Activated CD4-positive, alpha-beta memory T cell treated with anti-CD3 and anti-CD28 coated beads, Interleukin-2, amount 10 ng/mL, durations not matched to agents 7 days and 5 days (primary cell): ENCODE results near the gene KCNB1. TPM values are rescaled to one million over a fixed set of nuclear protein-coding genes. Genes with fewer than 3 reads are reported as not detected.

Experiments used
- CTCF ChIA-PET: fragments of 350-600 bp; sonication (Branson Sonifier 250); formaldehyde crosslinking; loops from one replicate; lab custom pipeline; 2021; ENCODE audit warnings: antibody characterized with exemption, inconsistent platforms; lab: Charles Lee
- POLR2A ChIA-PET: fragments of 350-600 bp; sonication (Branson Sonifier 250); formaldehyde crosslinking; loops from one replicate; lab custom pipeline; 2021; ENCODE audit warnings: antibody characterized with exemption; lab: Charles Lee
- DNase-seq: peaks from one replicate; pipeline ENCODE4 v3.0.0-alpha.2; 2020
- H3K27ac Mint-ChIP-seq: one replicate; pipeline ENCODE4 v1.8.0; 2021; ENCODE audit warnings: mild to moderate bottlenecking, mixed read lengths
- H3K27me3 Mint-ChIP-seq: one replicate; pipeline ENCODE4 v1.8.0; 2021; ENCODE audit warnings: mixed read lengths
- H3K36me3 Mint-ChIP-seq: one replicate; pipeline ENCODE4 v1.8.0; 2021; ENCODE audit warnings: low read depth, mixed read lengths
- H3K4me1 Mint-ChIP-seq: one replicate; pipeline ENCODE4 v1.8.0; 2021; ENCODE audit warnings: mixed read lengths
- H3K4me3 Mint-ChIP-seq: one replicate; pipeline ENCODE4 v1.8.0; 2021; ENCODE audit warnings: mild to moderate bottlenecking, mixed read lengths
- H3K9me3 Mint-ChIP-seq: one replicate; pipeline ENCODE4 v1.8.0; 2021; ENCODE audit warnings: mixed read lengths
- total RNA-seq, 2 experiments: library from RNA; stranded (reverse); gene quantifications; one replicate each; pipeline ENCODE4 v1.2.3, GENCODE V29; 2021

KCNB1 gene
- total RNA-seq, 2 experiments from 2014 or later: 0.05 TPM; not detected in 1

DNA sequence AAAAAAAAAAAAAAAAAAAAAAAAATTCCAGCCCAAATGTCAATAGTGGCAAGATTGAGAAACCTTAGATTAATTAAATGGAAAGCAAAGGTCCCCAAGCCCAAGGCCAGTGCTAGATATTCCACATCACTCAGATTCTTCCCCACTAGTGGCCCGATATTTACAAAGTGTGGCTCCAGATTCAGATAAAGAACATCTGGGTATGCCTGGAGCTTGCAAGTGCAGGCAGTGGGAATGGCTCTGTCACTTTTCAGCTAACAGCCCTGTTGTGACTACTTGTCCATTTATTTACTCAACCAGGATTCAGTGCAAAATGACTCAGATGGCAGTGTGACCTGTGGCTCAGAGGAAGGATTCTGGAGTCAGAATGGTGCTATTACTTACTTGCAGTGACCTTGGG lies 8.2 kb upstream of the KCNB1 start:
- no peaks in the 10 kb centered on the region for H3K36me3 Mint-ChIP-seq

DNA sequence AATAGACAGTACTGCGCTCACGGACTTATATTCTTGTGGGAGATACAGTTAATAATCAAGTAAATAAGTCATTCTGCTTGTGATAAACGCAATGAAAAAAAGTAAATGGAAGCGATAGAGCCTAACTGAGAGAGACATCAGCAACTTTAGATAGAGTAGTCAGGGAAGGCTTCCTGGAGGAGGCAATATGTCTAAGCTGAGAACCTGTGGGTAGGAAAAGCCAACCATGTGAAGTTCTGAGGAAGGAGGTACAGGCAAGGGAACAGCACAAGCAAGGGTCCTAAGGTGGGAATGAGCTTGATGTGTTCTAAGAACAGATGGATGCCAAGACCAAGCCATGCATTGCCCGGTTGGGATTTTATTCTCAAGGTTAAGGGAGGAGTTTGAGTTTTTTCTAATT lies 7.2 kb upstream of the KCNB1 start:
- Mint-ChIP-seq H3K4me3 (no peak overlapping the region), H3K27ac (no peak overlapping the region), H3K4me1 (peaks cover 2% of the 10 kb centered on the region), H3K9me3 (peaks cover 4% of the 10 kb centered on the region), H3K27me3 (peaks cover 57% of the 10 kb centered on the region), H3K36me3 (no peaks in the 10 kb centered on the region)
- CTCF ChIA-PET: interaction anchor here (0.6 kb wide), 1 partner anchor 423 kb away, joined by 4 read pairs; no protein-coding TSS in a partner anchor
- POLR2A ChIA-PET: no interaction called here
- no peak for DNase-seq

More for the DNA sequence above, 8.2 kb upstream of the KCNB1 start:
- ChIA-PET POLR2A (no interaction called here), CTCF (interaction anchor here (0.6 to 0.7 kb wide), 2 partner anchors 13 to 483 kb away, joined by 3 read pairs; no protein-coding TSS in a partner anchor)
- Mint-ChIP-seq H3K4me1 (no peaks in the 10 kb centered on the region), H3K4me3 (no peak overlapping the region), H3K27me3 (peaks cover 57% of the 10 kb centered on the region), H3K9me3 (peaks cover 4% of the 10 kb centered on the region), H3K27ac (no peak overlapping the region)
- no peak for DNase-seq

DNA sequence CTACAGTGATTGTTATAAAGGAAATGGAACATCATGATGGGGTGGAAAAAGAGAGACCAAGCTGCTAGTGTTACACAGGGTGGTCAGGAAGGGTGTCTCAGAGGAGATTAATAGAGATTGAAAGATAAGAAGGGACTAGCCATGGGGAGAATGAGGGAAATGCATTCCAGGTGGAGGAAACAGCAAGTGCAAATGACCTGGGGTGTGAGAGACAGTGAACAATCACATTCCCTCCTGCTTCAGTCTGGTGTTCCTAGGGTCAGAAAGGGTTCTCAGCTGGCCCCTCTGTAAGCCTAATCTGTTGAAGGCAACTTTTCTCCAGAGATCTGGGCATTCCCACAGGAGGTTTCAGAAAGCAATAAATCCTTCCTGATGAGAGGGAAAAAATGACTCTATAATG lies 3.6 kb upstream of the KCNB1 start:
- H3K36me3 Mint-ChIP-seq: no peaks in the 10 kb centered on the region
- CTCF ChIA-PET: interaction anchor here (1.1 to 2.7 kb wide), 2 partner anchors 21 to 152 kb away, joined by 3 to 28 read pairs; no protein-coding TSS in a partner anchor
- H3K4me3 Mint-ChIP-seq: no peak overlapping the region
- peaks cover 8% of the 10 kb centered on the region for H3K4me1 Mint-ChIP-seq
- POLR2A ChIA-PET: no interaction called here
- H3K9me3 Mint-ChIP-seq: peaks cover 4% of the 10 kb centered on the region
- H3K27ac Mint-ChIP-seq: no peak overlapping the region
- no peak for DNase-seq
- H3K27me3 Mint-ChIP-seq: peaks cover 62% of the 10 kb centered on the region

DNA sequence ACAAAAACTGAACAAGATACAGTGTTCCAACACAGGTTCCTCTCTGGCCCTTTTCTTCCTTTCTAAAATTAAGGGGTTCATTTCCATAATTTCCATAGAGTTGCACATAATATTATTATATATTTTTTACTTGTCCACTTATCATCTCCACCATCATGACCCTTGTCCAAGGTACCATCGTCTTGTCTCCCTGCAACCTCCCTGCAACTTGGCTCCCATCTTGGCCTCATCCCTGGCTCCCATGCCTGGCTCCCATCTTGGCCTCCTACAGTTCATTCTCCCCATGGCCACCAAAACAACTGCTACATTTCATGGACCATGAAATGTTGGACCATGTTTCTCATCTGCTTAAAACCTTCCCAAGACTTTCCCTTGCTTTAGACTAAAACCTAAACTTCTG lies 3.1 kb upstream of the KCNB1 start:
- Mint-ChIP-seq H3K27ac (no peak overlapping the region), H3K9me3 (peaks cover 4% of the 10 kb centered on the region), H3K27me3 (peaks cover 67% of the 10 kb centered on the region), H3K36me3 (no peaks in the 10 kb centered on the region), H3K4me1 (peaks cover 8% of the 10 kb centered on the region), H3K4me3 (no peak overlapping the region)
- ChIA-PET POLR2A (no interaction called here), CTCF (interaction anchor here (1.1 to 2.7 kb wide), 6 partner anchors 15 to 152 kb away, joined by 3 to 28 read pairs (median 6); no protein-coding TSS in a partner anchor)
- no peak for DNase-seq

DNA sequence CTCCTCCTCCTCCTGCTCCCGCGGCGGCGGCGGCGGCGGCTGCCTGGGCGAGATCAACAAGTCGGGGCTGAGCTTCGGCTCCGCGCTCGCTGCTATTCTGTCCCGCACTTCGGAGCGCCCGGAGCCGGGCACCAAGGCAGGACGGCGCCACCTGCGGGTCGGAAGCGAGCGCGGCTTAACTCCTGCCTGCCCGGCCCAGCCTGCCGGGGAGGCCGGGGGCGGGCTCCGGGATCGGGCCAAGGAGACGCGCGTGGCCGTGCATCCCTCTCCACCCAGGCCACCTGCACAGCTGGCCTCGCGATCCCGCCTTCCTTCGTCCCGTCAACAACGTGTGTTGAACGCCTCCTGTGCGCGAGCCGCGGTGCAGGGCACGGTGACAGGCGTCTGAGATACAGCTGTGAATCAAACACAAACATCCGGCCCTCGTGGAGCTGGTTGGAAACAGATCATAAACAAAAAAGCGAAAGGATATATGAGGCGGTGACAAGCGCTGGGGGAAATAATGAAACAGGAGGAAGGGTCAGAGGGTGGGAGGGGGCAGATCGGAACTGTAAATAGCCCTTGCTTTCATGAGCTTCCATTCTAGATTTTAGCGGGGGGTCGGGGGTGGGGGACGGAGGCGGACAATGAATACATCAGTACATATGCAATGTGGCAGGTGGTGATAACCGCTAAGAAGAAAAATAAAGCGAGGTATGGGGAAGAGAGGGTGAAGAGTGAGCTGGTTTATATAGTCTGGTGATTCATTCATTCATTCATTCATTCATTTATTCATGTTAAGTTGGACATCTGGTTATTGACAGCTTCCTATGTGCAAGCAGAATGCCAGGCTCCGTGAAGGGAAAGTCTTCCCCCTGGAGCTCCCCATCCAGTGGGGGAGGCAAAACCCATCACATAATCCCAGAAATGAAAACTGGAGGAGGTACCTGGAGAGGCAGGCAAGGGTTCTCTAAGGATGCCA lies 2.0 kb upstream of the KCNB1 start:
- no peak overlapping the region for H3K27ac Mint-ChIP-seq
- peaks cover 64% of the 10 kb centered on the region for H3K27me3 Mint-ChIP-seq
- peak; percentile 73 for DNase-seq
- peaks cover 8% of the 10 kb centered on the region for H3K4me1 Mint-ChIP-seq
- peaks cover 4% of the 10 kb centered on the region for H3K9me3 Mint-ChIP-seq
- H3K4me3 Mint-ChIP-seq: peak overlapping the region; percentile 76
- POLR2A ChIA-PET: interaction anchor here (0.6 to 1.3 kb wide), 5 partner anchors 9 to 183 kb away, joined by 3 to 6 read pairs (median 3); no protein-coding TSS in a partner anchor
- CTCF ChIA-PET: interaction anchor here (0.6 to 2.7 kb wide), 34 partner anchors 9 to 1075 kb away, joined by 3 to 28 read pairs (median 4); no protein-coding TSS in a partner anchor
- H3K36me3 Mint-ChIP-seq: no peaks in the 10 kb centered on the region

DNA sequence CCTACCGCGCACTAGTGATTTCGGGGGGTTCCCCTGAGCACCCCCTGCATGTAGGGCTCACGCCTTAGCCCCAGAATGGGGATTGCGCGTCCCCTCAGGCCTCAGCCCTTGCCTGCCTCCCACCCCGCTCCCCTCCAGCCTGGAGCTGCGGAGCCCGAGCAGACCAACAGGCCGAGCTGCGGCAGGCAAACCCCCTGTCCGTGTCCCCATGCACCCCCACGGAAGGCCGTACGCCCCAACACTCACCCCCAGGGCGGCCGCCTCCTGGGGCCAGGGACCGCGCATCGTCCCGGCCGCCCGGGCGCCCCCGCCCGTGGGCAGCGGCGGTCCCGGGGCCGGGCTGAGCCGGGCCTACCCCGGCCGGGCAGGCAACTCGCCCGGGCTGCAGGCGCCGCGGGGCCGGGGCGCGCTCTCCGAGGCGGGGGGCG lies 1.2 kb upstream of the KCNB1 start:
- DNase-seq: no peak
- Mint-ChIP-seq H3K9me3 (no peaks in the 10 kb centered on the region), H3K27ac (no peak overlapping the region), H3K4me1 (peaks cover 8% of the 10 kb centered on the region), H3K36me3 (no peaks in the 10 kb centered on the region), H3K4me3 (no peak overlapping the region), H3K27me3 (peaks cover 58% of the 10 kb centered on the region)
- ChIA-PET POLR2A (interaction anchor here (1.0 to 1.3 kb wide), 3 partner anchors 22 to 146 kb away, joined by 3 to 6 read pairs (median 3); no protein-coding TSS in a partner anchor), CTCF (interaction anchor here (0.6 to 2.7 kb wide), 17 partner anchors 8 to 1076 kb away, joined by 3 to 28 read pairs (median 6); no protein-coding TSS in a partner anchor)

DNA sequence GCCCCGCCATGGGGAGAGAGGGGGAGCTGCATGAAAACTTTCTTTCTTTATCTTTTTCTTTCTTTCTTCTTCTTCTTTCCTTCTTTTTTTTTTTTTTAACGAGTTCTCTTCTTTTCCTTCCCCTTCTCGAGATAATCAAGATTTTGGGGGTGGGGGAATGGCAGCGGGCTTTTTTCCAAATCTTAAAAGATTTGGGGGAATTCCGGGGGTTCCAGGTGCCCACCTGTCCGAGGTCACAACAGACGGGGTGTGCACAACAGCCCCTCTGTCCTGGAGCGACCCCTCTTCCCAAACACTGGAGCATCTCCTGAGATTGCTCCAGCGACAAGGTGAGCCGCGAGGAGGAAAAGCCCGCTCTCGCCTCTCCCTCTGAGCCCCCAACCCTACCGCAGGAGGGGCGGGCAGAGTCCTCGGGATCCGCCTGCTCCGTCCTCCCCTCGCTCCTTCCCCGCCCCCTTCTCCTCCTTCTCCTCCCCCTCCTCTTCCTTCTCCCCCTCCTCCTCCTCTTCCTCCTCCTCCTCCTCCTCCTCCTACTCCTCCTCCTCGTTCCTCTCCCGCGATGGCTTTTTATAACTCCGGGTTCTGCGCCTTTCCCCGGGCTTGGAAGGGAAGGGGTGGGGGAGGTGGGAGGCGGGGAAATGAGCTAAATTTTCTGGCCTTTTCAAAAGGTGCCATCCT lies 689 bp upstream of the KCNB1 start:
- no peaks in the 10 kb centered on the region for H3K36me3 Mint-ChIP-seq
- H3K27me3 Mint-ChIP-seq: peaks cover 55% of the 10 kb centered on the region
- POLR2A ChIA-PET: no interaction called here
- no peak for DNase-seq
- no peak overlapping the region for H3K4me3 Mint-ChIP-seq
- CTCF ChIA-PET: interaction anchor here (2.4 kb wide), 1 partner anchor 99 kb away, joined by 26 read pairs; no protein-coding TSS in a partner anchor
- H3K4me1 Mint-ChIP-seq: peaks cover 8% of the 10 kb centered on the region
- no peaks in the 10 kb centered on the region for H3K9me3 Mint-ChIP-seq
- no peak overlapping the region for H3K27ac Mint-ChIP-seq

DNA sequence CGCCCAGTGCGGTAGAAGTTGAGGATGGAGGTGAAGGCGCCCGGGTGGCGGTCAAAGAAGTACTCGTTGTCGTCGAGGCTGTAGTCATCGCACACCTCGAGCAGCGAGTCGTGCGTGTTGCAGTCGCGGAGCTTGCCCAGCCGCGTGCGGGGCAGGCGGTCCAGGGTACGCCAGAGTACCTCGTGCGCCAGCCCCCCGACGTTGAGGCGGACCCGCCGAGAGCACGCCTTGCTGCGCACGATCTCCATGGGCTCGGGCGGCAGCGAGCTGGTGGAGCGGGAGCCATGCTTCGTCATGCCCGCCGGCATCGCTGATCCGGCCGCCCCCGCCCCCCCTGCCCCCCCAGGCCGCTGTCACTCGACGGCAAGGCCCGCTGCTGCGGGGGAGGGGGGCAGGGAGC lies 295 bp downstream of the KCNB1 start:
- Mint-ChIP-seq H3K4me1 (peaks cover 8% of the 10 kb centered on the region), H3K4me3 (no peak overlapping the region), H3K27ac (no peak overlapping the region), H3K27me3 (peaks cover 47% of the 10 kb centered on the region), H3K36me3 (no peaks in the 10 kb centered on the region), H3K9me3 (no peaks in the 10 kb centered on the region)
- no peak for DNase-seq
- CTCF ChIA-PET: no interaction called here
- POLR2A ChIA-PET: no interaction called here

DNA sequence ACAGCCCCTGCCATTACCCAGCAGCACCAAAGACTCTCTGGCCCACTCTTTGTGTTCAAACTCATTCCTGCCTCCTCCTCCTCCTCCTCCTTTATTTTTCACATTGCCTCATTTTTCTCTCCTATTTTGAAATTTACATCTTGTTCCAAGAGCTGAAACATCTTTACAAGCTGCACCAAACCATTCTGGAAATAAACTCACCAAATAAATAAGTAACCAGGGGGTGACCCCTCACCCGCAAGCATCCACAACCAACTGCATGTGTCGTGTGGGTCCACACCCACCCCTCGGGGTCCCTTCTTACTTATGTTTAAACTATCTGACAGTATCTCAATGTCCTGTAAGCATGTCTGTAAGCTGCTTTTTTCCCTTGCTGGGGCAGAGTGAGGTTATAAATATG lies 1.4 kb downstream of the KCNB1 start:
- ChIA-PET POLR2A (no interaction called here), CTCF (no interaction called here)
- Mint-ChIP-seq H3K4me1 (peaks cover 8% of the 10 kb centered on the region), H3K27ac (no peak overlapping the region), H3K4me3 (no peak overlapping the region), H3K9me3 (no peaks in the 10 kb centered on the region), H3K27me3 (peaks cover 38% of the 10 kb centered on the region), H3K36me3 (no peaks in the 10 kb centered on the region)
- DNase-seq: no peak

DNA sequence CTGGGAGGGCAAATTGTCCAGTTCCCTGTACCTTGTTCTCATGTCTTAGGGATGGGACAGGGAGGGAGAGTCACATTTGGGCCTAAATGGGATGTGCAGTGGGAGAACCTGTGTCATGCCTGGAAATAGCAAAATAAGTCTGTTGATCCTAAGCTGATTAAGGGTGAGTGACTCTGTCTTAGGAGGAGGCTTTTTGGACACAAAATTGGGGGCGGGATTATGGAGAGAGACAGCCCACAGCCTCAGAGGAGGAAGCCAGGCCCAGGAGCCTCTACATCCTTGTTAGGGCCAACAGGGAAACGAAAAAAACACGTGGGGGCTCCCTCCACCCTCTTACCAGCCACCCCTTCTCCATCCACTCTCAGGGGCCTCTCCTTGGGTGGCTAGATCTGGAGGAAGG lies 2.2 kb downstream of the KCNB1 start:
- peaks cover 36% of the 10 kb centered on the region for H3K27me3 Mint-ChIP-seq
- DNase-seq: no peak
- CTCF ChIA-PET: no interaction called here

DNA sequence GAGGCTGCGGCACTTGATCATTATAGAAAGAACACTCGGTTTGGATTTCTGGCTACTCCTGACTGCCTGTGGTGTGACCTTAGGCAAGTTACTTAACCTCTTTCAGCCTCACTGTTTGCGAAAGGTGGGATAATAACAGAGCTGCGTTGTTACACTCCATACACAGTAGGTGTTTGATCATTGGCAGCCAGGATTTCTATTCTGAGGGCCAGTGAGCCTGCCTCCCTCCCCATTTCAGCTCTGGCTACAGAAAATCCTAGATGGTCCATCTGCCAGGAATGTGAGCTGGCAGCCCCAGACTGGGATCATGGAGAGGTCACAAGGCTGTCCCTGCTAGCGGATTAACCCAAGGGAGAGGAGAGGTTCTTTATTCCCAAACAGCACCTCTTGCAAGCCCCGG lies 2.7 kb downstream of the KCNB1 start:
- Mint-ChIP-seq H3K36me3 (no peaks in the 10 kb centered on the region), H3K27me3 (peaks cover 38% of the 10 kb centered on the region), H3K4me3 (no peak overlapping the region), H3K27ac (no peak overlapping the region), H3K9me3 (no peaks in the 10 kb centered on the region), H3K4me1 (peaks cover 7% of the 10 kb centered on the region)
- POLR2A ChIA-PET: no interaction called here
- no peak for DNase-seq
- CTCF ChIA-PET: no interaction called here

More for the DNA sequence above, 2.2 kb downstream of the KCNB1 start:
- Mint-ChIP-seq H3K36me3 (no peaks in the 10 kb centered on the region), H3K4me1 (peaks cover 8% of the 10 kb centered on the region), H3K4me3 (no peak overlapping the region), H3K27ac (no peak overlapping the region), H3K9me3 (no peaks in the 10 kb centered on the region)
- POLR2A ChIA-PET: no interaction called here

DNA sequence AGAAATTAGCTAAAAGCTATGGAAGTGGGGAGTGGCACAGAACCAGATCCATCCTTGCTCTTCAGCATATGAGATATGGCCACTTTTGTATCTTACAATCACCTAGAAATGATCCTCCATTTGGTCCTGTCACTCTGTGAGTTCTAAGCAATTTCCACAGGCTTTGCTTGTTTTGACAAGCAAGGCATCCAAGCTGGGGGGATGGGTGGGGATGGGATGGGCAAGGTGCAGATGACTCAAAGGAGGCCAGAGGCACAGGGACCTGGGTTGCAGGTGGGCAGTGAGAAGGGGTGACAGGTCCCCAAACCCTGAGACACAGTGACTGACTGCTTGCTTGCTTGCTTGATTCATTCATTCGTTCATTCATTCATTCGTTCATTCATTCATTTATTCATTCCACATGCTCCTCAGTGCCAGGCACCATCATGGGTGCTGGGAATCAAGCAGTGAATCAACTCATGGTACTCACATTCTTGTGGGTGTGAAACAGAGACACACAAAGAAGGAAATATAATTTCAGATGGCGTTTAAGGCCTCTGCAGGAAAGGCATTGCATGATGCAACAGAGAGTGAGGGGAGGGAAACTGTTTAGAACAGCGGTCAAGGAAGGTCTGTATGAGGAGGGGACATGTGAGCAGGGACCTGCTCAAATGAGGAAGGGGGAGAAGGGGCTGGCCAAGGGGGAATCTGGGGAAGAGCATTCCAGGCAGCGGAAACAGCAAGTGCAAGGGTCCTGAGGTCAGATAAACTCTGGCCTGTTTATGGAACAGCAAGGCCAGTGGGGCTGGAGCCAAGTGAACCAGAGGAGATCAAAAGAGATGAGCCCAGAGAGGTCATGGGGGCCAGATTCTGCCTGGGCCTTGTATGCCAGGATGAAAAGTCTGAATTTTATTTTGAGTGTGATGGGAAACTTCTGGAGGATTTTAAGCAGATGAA lies 3.4 kb downstream of the KCNB1 start:
- no peak overlapping the region for H3K27ac Mint-ChIP-seq
- no peak for DNase-seq
- POLR2A ChIA-PET: no interaction called here
- H3K9me3 Mint-ChIP-seq: no peaks in the 10 kb centered on the region
- no peaks in the 10 kb centered on the region for H3K36me3 Mint-ChIP-seq
- H3K4me1 Mint-ChIP-seq: peaks cover under 1% of the 10 kb centered on the region
- no peak overlapping the region for H3K4me3 Mint-ChIP-seq
- CTCF ChIA-PET: no interaction called here
- H3K27me3 Mint-ChIP-seq: peaks cover 38% of the 10 kb centered on the region
